Breast epithelium (tissue), 3 donors: Measurements from ENCODE around the gene CLCN2.

ENCODE experiments used
- CTCF ChIP-seq, 3 donors: fragments of 450-650 bp; IDR thresholded peaks; one replicate each; pipeline ENCODE4 v1.5.1; 2016 to 2017; ENCODE audit warnings: antibody characterized with exemption in 3 of 3, mild to moderate bottlenecking in 3 of 3, moderate library complexity in 3 of 3
- POLR2A ChIP-seq: fragments of 450-650 bp; IDR thresholded peaks from one replicate; pipeline ENCODE4 v1.6.1; 2016; ENCODE audit warnings: antibody characterized with exemption, mild to moderate bottlenecking, moderate library complexity

GRCh38 chr3:184320104-184320445 is 41.3 kb downstream of the CLCN2 start:
- TF ChIP-seq CTCF (IDR thresholded peaks at IDR 0.05) (no peak), POLR2A (no peak)
